HG02973 (cell line): ENCODE results near the gene ARHGAP45.

Experiments used
- ATAC-seq: cut with Tn5 transposase; IDR thresholded peaks from one replicate; pipeline ENCODE4 v1.9.1; 2021; ENCODE audit warnings: moderate library complexity; ENCODE audit not compliant: unreplicated experiment

Gene ARHGAP45

GRCh38 chr19:1102407-1103131, 35.6 kb downstream of the ARHGAP45 start:
- ATAC-seq, result no peak

GRCh38 chr19:1103132-1103707, 36.3 kb downstream of the ARHGAP45 start:
- no peak for ATAC-seq

- peak; percentile 53 for ATAC-seq
These were observed 36.8 kb downstream of the ARHGAP45 start, which contains the start of gene GPX4 for GRCh38 chr19:1103708-1104310. GPX4 (plus strand) TSS chr19:1103994; CDS start chr19:1104044, 50 bp downstream.

- ATAC-seq, result peak; percentile 29
These were observed 37.5 kb downstream of the ARHGAP45 start for GRCh38 chr19:1104311-1105007.

- ATAC-seq, result no peak
These were observed 38.3 kb downstream of the ARHGAP45 start for GRCh38 chr19:1105008-1105872.

- no peak for ATAC-seq
These were observed 39.2 kb downstream of the ARHGAP45 start for GRCh38 chr19:1105873-1106840.

GRCh38 chr19:1106841-1107660, 40.1 kb downstream of the ARHGAP45 start:
- ATAC-seq, result no peak

- no peak for ATAC-seq
These were observed 40.8 kb downstream of the ARHGAP45 start for GRCh38 chr19:1107661-1108261.

- no peak for ATAC-seq
These were observed 41.5 kb downstream of the ARHGAP45 start for GRCh38 chr19:1108291-1109031.

- ATAC-seq, result no peak
These were observed 42.1 kb downstream of the ARHGAP45 start for GRCh38 chr19:1109032-1109551.

- ATAC-seq, result no peak
These were observed 43.0 kb downstream of the ARHGAP45 start for GRCh38 chr19:1109697-1110671.

- ATAC-seq, result no peak
These were observed 44.1 kb downstream of the ARHGAP45 start for GRCh38 chr19:1110809-1111640.

- no peak for ATAC-seq
These were observed 44.8 kb downstream of the ARHGAP45 start for GRCh38 chr19:1111641-1112267.

GRCh38 chr19:1112268-1113029, 45.5 kb downstream of the ARHGAP45 start:
- no peak for ATAC-seq
